Mammary epithelial cell (primary cell): Measurements from ENCODE around the gene IRF2.

Experiments used
- CTCF ChIP-seq, 2 donors: IDR thresholded peaks in 1 of 2; conservative IDR thresholded peaks in 1 of 2; 2 replicates each; pipeline ENCODE4 v1.5.1; 2011 to 2012; ENCODE audit warnings: inconsistent platforms in 2 of 2, low read length in 2 of 2, mild to moderate bottlenecking in 2 of 2, control low read depth in 1 of 2, low read depth in 1 of 2; ENCODE audit not compliant: insufficient read depth in 1 of 2; ENCODE audit errors: extremely low read depth in 1 of 2
- EZH2 ChIP-seq: IDR thresholded peaks from 2 replicates; pipeline ENCODE4 v1.6.1; 2012; ENCODE audit warnings: low read length, inconsistent platforms, borderline replicate concordance

DNA sequence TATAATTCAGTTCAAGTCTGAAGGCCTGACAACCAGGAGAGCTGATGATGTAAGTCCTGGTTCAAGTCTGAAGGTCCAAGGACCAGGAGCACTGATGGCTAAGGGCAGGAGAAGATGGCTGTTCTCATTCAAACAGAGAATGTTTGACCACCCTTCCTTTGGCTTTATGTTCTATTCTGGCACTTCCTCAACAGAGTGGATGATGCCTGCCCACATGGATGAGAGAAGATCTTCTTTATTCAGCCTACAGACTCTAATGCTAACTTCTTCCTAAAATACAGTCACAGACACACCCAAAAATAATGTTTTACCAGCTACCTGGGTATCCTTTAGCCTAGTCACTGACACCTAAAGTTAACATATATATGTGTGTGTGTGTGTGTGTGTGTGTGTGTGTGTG, 25.6 kb upstream of the IRF2 start:
- TF ChIP-seq CTCF (conservative IDR thresholded peaks at IDR 0.05 in 1 of 2, IDR thresholded peaks at IDR 0.05 in 1 of 2; ENCODE audit: extremely low read depth in 1 of 2, insufficient read depth in 1 of 2, low read depth in 1 of 2, low read length in 2 of 2) (no peak), EZH2 (no peak)
